ENCODE data around the gene CDYL.
"Not testable (repeated sequence)": the region's sequence is repeated elsewhere in the genome, so short reads cannot be mapped to it uniquely, and the experiment has no call there.

The CDYL gene

GRCh38 chr6:4805553-4806336 is 29.5 kb downstream of the CDYL start:
- DNase-seq (ENCODE audit: low spot score): no peak

- DNase-seq (ENCODE audit: low spot score): no peak
Measured at GRCh38 chr6:4806337-4806725, 30.1 kb downstream of the CDYL start.

GRCh38 chr6:4806791-4807190 is 30.6 kb downstream of the CDYL start:
- no peak for DNase-seq (ENCODE audit: low spot score)

- DNase-seq (ENCODE audit: low spot score): no peak
Measured at GRCh38 chr6:4808396-4808795, 32.2 kb downstream of the CDYL start.

GRCh38 chr6:4809999-4810918 is 34.1 kb downstream of the CDYL start:
- DNase-seq (ENCODE audit: low spot score): no peak

GRCh38 chr6:4812068-4812467 is 35.9 kb downstream of the CDYL start:
- no peak for DNase-seq (ENCODE audit: low spot score)

GRCh38 chr6:4813055-4813454 is 36.9 kb downstream of the CDYL start:
- DNase-seq (ENCODE audit: low spot score): no peak

GRCh38 chr6:4814212-4814611 is 38.0 kb downstream of the CDYL start:
- DNase-seq (ENCODE audit: low spot score): no peak

GRCh38 chr6:4814987-4815386 is 38.8 kb downstream of the CDYL start:
- DNase-seq (ENCODE audit: low spot score): no peak

GRCh38 chr6:4815584-4815983 is 39.4 kb downstream of the CDYL start:
- no peak for DNase-seq (ENCODE audit: low spot score)

- no peak for DNase-seq (ENCODE audit: low spot score)
Measured at GRCh38 chr6:4816904-4817303, 40.7 kb downstream of the CDYL start.

GRCh38 chr6:4817551-4817950 is 41.3 kb downstream of the CDYL start:
- no peak for DNase-seq (ENCODE audit: low spot score)

- DNase-seq (ENCODE audit: low spot score): no peak
Measured at GRCh38 chr6:4818272-4818938, 42.2 kb downstream of the CDYL start.

GRCh38 chr6:4819706-4820283 is 43.6 kb downstream of the CDYL start:
- no peak for DNase-seq (ENCODE audit: low spot score)

GRCh38 chr6:4820704-4821276 is 44.6 kb downstream of the CDYL start:
- no peak for DNase-seq (ENCODE audit: low spot score)

- no peak for DNase-seq (ENCODE audit: low spot score)
Measured at GRCh38 chr6:4822476-4822875, 46.3 kb downstream of the CDYL start.

GRCh38 chr6:4828187-4828698 is 52.0 kb downstream of the CDYL start:
- no peak for DNase-seq (ENCODE audit: low spot score)

- no peak for DNase-seq (ENCODE audit: low spot score)
Measured at GRCh38 chr6:4829089-4829488, 52.9 kb downstream of the CDYL start.

GRCh38 chr6:4835540-4835939 is 59.3 kb downstream of the CDYL start:
- not testable (repeated sequence) for DNase-seq (ENCODE audit: low spot score)

- no peak for DNase-seq (ENCODE audit: low spot score)
Measured at GRCh38 chr6:4840169-4840568, 64.0 kb downstream of the CDYL start.

GRCh38 chr6:4844108-4844507 is 67.9 kb downstream of the CDYL start:
- DNase-seq (ENCODE audit: low spot score): no peak

- no peak for DNase-seq (ENCODE audit: low spot score)
Measured at GRCh38 chr6:4846387-4846786, 70.2 kb downstream of the CDYL start.
